ENCODE data around the gene ALDH1L1.
A peak's percentile ranks its signal among the peaks of the same experiment; 100 is the strongest.

The ALDH1L1 gene

DNA sequence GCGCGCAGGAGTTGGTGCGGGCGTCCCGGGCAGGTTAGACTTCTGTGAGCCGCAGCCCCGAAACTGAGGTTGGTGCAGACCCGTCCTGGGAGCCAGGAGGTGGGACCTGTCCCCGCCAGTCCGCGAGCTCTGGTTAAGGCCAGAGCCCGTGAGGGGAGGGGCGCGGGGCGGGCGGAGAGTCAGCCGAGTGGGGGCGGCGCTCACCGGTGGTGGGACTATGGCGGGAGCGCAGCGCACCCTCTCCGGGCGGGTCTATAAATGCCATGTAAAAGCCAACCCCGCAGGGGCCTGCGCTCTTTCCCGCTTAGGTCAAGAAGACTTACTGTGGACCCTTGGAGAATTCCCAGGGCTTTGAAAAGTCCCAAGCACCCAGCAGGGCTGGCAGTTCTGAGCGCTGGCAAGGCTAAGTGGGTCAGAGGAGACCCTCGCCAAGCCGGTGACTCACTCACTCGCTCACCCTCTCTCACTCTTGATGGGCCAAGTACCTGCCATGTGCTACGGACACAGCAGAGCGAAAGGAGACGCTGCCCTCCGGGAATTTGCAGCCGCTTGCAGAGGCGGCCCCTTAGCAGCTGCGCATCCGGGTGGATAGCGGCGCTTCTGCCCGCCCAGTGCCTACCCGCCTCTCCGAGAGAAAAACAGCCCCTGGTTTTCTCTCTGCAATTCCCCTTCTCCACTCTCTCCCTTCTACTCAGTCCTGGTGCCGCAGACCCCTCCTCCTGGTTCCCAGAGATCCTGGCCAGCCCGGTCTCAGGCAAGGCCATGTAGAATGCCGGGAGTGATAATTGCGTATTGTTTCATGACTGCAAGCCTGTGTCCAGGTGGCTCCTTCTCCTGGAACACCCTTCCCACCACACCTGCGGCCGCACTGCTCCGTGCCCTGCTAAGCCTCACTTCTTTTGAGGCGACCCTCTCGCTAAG is at the start of gene ALDH1L1:
TSS of gene ALDH1L1 (minus strand) at position 110 of the 921 bp plus-strand sequence. CDS start 19,607 bp downstream, outside the sequence.
- FAIRE-seq: no peak

DNA sequence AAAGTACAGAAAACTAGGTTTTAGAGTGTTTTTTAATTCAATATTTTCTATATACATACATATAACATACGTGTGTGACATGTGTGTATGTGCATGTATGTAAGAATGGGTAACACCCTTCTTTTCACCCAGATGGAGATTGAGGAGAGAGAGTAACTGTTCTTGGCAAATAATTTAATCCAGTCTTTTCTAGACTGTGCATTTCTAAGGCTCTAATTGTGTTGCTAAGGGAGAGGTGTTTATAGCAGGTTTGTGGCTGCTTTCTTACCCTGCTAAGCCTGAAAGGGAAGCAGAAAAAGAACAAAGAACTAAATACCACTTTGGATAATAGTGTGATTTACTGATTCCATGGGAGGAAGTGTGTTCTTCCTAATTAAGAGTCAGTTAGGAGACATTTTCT is 46.0 kb upstream of the ALDH1L1 start:
- no peak for FAIRE-seq

- FAIRE-seq: no peak
Observed at GRCh38 chr3:126216416-126216815, 36.0 kb upstream of the ALDH1L1 start.

DNA sequence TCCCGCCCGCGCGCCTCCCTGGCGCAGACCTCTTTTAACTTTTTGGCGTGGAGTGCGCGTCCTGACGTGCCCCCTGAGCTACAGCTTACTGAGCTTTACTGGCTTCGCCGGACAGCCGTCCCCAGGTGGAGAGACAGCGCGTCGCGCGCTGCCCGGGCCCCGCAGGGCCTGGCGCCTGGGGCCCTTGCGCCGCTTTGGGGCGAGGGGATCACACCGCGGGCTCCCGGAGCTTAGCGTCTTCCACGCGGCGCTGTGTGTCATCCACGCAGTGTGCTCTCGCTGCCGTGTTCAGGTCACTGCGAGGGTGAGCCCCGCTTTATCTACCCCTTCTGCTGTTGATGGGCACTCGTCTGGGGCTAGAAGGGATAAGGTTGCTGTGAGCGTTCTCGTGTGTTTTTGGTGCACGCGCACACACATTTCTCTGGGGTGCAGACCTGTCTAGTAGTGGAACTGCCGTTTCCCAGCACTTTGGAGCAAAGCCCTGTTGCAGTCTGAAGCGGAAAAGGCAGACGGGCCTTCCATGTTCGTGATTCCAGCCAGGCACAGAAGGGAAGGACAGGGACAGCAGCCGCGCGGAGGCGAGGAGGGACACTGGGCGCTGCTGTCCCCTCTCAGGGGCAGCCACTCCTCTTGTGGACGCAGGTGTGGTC is 33.1 kb upstream of the ALDH1L1 start:
- FAIRE-seq: no peak

DNA sequence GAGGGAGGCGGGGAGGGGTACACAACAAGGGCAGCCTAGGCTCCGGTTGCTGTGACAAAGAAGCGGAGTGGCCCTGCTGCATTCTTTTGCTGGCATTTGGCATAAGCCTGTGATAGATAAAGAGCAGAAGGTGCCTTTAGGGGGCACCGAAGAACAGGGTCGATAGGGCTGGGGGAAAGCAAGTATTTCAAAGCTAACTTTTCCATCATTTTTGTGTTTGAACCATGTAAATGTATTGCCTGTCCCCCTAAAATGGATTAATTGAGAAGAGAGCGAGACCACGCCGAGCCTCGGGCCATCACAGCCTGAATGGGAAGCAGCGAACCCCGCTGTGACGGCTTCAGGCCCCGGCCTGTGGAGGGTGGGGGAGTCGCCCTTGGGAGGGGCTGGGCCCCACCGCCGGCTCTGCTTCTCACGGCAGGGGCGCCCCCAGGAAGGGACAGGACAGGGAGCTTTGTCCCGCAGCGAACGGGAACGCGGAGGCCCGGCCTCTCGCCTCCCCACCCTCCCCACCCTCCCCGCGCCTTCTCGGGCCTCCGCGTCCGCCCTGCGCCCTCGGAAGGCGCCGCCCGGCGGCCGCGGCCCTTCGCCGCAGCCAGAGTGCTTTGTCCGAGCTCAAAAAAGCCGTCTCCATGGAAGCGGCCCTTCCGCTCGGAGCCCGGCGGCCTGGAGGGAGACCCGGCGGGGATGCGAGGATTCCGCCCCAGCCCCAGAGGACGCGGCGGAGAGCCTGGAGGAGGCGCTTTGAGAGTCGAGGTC is 32.4 kb upstream of the ALDH1L1 start:
- FAIRE-seq: no peak

DNA sequence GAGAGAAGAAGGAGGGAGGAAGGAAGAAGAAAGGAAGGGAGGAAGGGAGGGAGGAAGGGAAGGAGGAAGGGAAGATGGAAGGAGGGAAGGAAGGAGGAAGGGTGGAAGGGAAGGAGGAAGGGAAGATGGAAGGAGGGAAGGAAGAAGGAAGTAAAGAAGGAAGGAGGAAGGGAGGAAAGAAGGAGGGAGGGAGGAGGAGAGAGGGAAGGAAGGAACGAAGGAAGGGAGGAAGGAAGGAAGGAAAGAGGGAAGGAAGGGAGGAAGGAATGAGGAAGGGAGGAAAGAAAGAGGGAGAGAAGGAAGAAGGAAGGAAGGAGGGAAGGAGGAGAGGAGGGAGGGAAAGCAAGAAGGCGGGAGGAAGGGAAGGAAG is 31.8 kb upstream of the ALDH1L1 start:
- no peak for FAIRE-seq

DNA sequence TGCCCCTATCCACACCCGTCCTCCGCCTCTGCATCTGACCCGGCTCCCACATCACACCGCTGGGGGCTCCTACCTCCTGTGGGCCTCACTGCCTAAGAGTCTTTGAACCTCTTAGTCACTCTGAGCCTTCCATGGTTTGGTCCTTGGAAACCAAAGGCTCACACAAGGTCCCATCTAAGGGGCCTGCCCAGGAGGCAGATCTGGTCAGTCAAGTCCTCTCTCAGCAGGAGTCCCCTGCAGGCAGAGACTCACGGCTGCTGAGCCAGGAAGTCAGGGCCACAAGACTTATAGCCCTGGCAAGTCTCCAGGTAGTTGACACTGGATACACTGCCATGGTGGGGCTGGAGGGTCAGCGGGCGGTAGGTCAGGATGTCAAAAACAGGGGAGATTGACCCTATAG is 31.2 kb upstream of the ALDH1L1 start:
- FAIRE-seq: no peak

DNA sequence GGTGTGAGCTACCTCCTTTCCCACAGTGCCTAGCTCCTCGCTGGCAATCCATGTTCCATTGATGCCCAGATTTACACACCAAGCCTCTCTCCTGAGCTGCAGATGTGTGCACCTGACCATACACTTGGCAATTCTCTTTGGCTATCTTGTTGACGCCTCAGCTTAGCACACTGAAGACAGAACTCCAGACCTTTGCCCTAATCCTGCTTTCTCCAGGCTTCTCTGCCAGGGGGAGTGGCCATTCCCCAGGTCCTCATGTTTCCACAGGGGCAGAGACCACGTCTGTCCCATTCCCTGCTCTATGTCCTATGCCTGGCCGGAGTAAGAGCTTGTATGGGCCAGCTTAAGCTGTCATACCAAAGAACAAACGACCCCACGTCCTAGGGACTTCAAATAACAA is 30.2 kb upstream of the ALDH1L1 start:
- FAIRE-seq: no peak

- FAIRE-seq: no peak
Observed at GRCh38 chr3:126209741-126210140, 29.4 kb upstream of the ALDH1L1 start.

GRCh38 chr3:126208606-126209256 is 28.3 kb upstream of the ALDH1L1 start:
- FAIRE-seq: no peak

DNA sequence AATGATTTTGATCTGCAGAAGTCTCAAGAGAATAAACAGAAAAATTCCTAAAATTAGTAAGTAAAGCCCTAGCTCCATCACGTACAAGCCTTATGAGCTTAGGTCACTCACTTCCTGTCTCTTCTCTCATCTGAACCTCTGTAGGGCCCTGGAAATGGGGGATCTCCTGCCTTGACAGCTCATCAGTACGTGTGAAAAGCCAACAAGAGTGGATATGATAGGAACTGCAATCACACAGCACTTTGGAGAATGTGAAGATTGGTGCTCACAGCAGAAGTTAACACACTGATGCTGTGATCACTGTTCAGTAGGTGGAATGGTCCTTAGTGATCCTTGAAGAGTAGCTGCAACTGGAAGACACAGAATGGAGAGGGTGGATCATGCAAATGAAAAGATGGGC is 27.8 kb upstream of the ALDH1L1 start:
- FAIRE-seq: no peak

- FAIRE-seq: no peak
Observed at GRCh38 chr3:126207166-126207565, 26.8 kb upstream of the ALDH1L1 start.

- no peak for FAIRE-seq
Observed at GRCh38 chr3:126205717-126206655, 25.6 kb upstream of the ALDH1L1 start.

GRCh38 chr3:126202680-126203079 is 22.3 kb upstream of the ALDH1L1 start:
- no peak for FAIRE-seq

DNA sequence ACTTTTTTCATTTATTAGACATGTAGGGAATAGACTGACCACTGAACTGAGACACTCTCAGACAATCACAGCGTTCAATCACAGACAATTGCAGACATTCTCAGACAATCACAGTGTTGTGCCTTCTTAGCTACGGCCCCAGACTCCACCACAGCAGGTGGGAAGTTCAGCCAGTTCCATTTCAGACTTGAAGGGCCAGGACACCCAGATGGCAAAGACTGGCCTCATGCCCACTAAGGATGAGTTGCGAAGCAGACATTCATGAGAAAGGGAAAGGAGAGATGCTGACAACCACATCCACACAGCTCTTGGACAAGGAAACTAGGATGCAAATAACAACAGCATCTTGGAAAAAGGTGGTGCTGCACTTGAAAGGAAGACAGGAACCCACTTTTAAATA is 21.9 kb upstream of the ALDH1L1 start:
- FAIRE-seq: no peak

DNA sequence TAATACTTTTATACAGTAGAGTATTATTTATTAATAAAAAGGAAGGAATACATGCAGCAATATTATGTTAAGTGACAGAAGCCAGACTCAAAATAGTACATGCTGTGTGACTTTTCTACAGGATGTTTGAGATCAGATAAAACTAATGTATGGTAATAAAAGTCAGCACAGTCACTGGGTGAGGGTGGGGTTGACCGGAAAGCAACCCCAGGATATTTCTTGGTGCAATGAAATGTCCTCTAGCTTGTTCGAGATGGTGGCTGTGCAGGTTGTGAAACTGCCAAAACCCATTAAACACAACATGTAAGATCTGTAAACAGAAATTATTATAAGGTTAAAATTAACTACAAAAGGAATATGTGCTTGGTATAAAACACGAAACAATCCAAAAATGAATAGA is 20.8 kb upstream of the ALDH1L1 start:
- FAIRE-seq: no peak

GRCh38 chr3:126200534-126200933 is 20.1 kb upstream of the ALDH1L1 start:
- FAIRE-seq: no peak

- FAIRE-seq: no peak
Observed at GRCh38 chr3:126199256-126199655, 18.9 kb upstream of the ALDH1L1 start.

DNA sequence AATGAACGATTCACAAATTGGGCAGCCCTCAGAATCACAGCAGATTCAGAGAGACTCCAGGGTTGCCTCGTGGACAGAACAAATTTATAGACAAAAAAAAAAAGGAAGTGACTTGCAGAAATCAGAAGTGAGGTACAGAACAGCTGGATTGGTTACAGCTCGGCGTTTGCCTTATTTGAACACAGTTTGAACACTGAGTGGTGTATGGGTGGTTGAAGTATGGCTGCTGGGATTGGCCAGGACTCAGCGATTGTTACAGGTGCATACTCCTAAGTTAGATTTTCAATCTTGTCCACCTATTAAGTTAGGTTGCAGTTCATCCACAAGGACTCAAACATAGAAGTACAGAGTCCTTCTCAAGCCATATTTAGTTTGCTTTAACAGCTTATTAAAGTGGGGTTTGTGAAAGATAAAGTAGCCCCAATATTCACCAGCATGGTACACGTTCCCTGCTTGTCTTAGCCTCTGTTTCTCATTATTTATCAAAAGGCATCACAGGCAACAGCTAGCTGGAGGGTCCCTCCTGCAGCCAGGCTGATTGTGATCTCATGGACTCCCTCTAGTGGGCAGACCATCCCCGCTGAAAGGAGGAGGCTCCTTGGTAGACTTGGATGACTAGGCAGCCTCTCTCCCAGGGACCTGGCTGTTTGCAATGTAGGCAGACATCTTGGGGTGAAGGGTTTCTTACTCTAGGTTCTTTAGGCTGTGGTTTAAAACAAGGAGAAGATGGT is 17.6 kb upstream of the ALDH1L1 start:
- FAIRE-seq: no peak

- no peak for FAIRE-seq
Observed at GRCh38 chr3:126197343-126197742, 17.0 kb upstream of the ALDH1L1 start.

- FAIRE-seq: peak; percentile 58
Observed at GRCh38 chr3:126194713-126195305, 14.4 kb upstream of the ALDH1L1 start.
